ENCODE results near the gene FBXL19.

FBXL19 gene

GRCh38 chr16:30927789-30928378, 4.5 kb downstream of the FBXL19 start:
- TF ChIP-seq CTCF (conservative IDR thresholded peaks at IDR 0.05; ENCODE audit: low read depth, low read length): no peak
- H3K4me3 ChIP-seq (ENCODE audit: low read depth, low read length): no peak overlapping the region
- peak; percentile 64 for DNase-seq (ENCODE audit: low read depth)

- no peak for DNase-seq (ENCODE audit: low read depth)
- H3K4me3 ChIP-seq (ENCODE audit: low read depth, low read length): no peak overlapping the region
- TF ChIP-seq CTCF (conservative IDR thresholded peaks at IDR 0.05; ENCODE audit: low read depth, low read length): no peak
Observed at GRCh38 chr16:30928390-30928789, 5.0 kb downstream of the FBXL19 start.

GRCh38 chr16:30929167-30929566, 5.8 kb downstream of the FBXL19 start:
- H3K4me3 ChIP-seq (ENCODE audit: low read depth, low read length): no peak overlapping the region
- DNase-seq (ENCODE audit: low read depth): no peak
- no peak for TF ChIP-seq CTCF (conservative IDR thresholded peaks at IDR 0.05; ENCODE audit: low read depth, low read length)

GRCh38 chr16:30930160-30930571, 6.8 kb downstream of the FBXL19 start:
- no peak for TF ChIP-seq CTCF (conservative IDR thresholded peaks at IDR 0.05; ENCODE audit: low read depth, low read length)
- no peak for DNase-seq (ENCODE audit: low read depth)
- H3K4me3 ChIP-seq (ENCODE audit: low read depth, low read length): no peak overlapping the region

GRCh38 chr16:30931068-30931650, 7.8 kb downstream of the FBXL19 start:
- H3K4me3 ChIP-seq (ENCODE audit: low read depth, low read length): no peak overlapping the region
- DNase-seq (ENCODE audit: low read depth): no peak
- TF ChIP-seq CTCF (conservative IDR thresholded peaks at IDR 0.05; ENCODE audit: low read depth, low read length): no peak

- TF ChIP-seq CTCF (conservative IDR thresholded peaks at IDR 0.05; ENCODE audit: low read depth, low read length): peak; percentile 80
- DNase-seq (ENCODE audit: low read depth): peak; percentile 80
- no peak overlapping the region for H3K4me3 ChIP-seq (ENCODE audit: low read depth, low read length)
Observed at GRCh38 chr16:30934827-30935557, 11.6 kb downstream of the FBXL19 start.

Measured in choroid plexus epithelial cell (primary cell).